Tibial artery (tissue), 4 donors: ENCODE results near the gene SV2B.

Experiments
- DNase-seq, 2 donors: peaks; one replicate each; pipeline ENCODE4 v3.0.0-alpha.2; 2019
- H3K27ac ChIP-seq, 2 donors: fragments of 200-600 bp; sonication (generic) in 1 of 2; 1 replicate in 1 of 2; 2 replicates in 1 of 2; pipeline ENCODE4 v1.5.1; 2018 to 2019; ENCODE audit warnings: mild to moderate bottlenecking in 1 of 2
- H3K27me3 ChIP-seq, 2 donors: fragments of 200-600 bp; sonication (generic) in 1 of 2; one replicate each; pipeline versions ENCODE4 v1.5.1 to v1.6.0; 2016 to 2019
- H3K36me3 ChIP-seq, 3 donors: fragments of 200-600 bp; sonication (generic) in 2 of 3; one replicate each; pipeline ENCODE4 v1.5.1; 2016 to 2019; ENCODE audit warnings: mild to moderate bottlenecking in 2 of 3
- H3K4me1 ChIP-seq, 4 donors: fragments of 200-600 bp; sonication (generic) in 2 of 4; 1 replicate in 3 of 4; 2 replicates in 1 of 4; pipeline ENCODE4 v1.5.1; 2016 to 2019
- H3K4me3 ChIP-seq, 2 donors: fragments of 200-600 bp; sonication (generic) in 1 of 2; 1 replicate in 1 of 2; 2 replicates in 1 of 2; pipeline ENCODE4 v1.5.1; 2018 to 2019; ENCODE audit warnings: mild to moderate bottlenecking in 2 of 2
- H3K9me3 ChIP-seq, 3 donors: fragments of 200-600 bp; sonication (generic) in 1 of 3; one replicate each; pipeline ENCODE4 v1.5.1; 2016 to 2019
- intact Hi-C: fragments of 100-400 bp; cut with DNase I; formaldehyde crosslinking; loops from one replicate; pipeline ENCODE4 v1.15.0; 2023; ENCODE audit warnings: low total_unique reads
- TF ChIP-seq, protein P1 (sequence below), 2 experiments: fragments of 200-600 bp in 1 of 2; fragments of 450-650 bp in 1 of 2; IDR thresholded peaks; one replicate each; pipeline ENCODE4 v1.5.1; 2017 to 2019; ENCODE audit warnings: antibody characterized with exemption in 2 of 2, mild to moderate bottlenecking in 1 of 2, moderate library complexity in 1 of 2

SV2B gene

DNA sequence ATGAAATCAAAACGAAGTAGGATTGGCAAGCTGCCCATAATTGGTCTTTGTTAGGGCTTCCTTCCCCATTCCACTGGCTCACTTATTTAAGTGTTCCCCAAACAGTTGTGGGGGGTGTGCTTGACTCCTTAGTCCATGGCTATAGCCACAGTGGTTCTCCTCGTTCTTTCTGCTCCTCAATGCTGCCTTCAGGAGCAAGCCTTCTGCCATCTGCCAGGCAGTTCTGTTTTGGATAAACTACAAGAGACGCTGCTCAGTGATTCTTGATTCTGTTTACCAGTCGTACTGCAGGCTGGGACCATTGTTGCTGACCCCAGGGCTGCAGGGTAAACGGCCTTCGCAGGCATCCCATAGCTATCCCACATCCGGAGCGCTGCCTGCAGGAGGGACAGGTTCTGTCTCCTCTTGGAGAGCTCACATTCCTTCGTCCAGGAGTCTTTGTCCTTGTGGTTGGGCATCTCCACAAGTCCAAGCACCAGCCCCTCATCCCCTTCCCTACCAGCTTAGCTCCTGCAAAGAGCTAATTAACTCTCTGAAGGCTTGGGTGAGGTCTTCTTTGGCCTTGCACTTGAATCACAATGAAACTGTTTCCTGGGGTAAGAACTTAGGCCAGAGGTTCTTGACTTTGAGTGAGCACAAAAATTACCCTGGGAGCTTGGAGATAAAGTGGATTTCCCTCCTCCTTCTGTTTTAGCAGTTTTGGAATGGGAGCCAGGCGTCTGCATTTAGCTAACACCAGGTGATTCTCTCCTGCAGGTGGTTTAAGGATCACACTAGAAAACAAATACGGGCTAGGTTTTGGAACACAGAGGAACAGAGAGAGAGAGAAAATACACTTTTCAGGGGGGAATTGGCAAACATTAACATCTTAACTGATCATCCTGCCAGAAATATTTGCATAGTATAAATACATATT, 114.9 kb downstream of the SV2B start:
- Histone ChIP-seq H3K4me3 (no peak overlapping the region), H3K4me1 (no peaks in the 10 kb centered on the region), H3K9me3 (no peaks in the 10 kb centered on the region), H3K36me3 (no peaks in the 10 kb centered on the region), H3K27ac (no peak overlapping the region), H3K27me3 (peaks cover 0 to 4% of the 10 kb centered on the region in 2 donors)
- TF ChIP-seq, protein P1, sequence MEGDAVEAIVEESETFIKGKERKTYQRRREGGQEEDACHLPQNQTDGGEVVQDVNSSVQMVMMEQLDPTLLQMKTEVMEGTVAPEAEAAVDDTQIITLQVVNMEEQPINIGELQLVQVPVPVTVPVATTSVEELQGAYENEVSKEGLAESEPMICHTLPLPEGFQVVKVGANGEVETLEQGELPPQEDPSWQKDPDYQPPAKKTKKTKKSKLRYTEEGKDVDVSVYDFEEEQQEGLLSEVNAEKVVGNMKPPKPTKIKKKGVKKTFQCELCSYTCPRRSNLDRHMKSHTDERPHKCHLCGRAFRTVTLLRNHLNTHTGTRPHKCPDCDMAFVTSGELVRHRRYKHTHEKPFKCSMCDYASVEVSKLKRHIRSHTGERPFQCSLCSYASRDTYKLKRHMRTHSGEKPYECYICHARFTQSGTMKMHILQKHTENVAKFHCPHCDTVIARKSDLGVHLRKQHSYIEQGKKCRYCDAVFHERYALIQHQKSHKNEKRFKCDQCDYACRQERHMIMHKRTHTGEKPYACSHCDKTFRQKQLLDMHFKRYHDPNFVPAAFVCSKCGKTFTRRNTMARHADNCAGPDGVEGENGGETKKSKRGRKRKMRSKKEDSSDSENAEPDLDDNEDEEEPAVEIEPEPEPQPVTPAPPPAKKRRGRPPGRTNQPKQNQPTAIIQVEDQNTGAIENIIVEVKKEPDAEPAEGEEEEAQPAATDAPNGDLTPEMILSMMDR (IDR thresholded peaks at IDR 0.05) = no peak
- intact Hi-C loops = no loop called here
- DNase-seq = no peak

DNA sequence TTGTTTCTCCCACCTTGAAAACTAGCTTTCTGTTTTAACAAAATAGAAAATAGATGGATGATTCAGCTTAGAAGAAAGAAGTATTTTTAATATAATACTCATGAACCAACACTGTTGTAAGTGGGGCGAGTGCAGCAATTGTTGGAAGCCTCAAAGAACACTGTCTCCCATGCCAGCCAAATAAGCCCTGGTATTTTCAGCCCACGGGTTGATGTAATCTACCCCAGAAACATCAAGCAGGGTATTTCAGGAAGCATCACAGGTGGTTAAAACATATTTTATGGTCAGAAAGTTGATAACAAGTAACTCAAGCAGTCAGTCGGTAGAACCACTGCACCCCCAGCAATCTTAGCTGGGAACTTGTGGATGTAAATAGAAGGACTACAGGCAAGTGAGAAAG, 115.9 kb downstream of the SV2B start:
- Histone ChIP-seq H3K9me3 (no peaks in the 10 kb centered on the region), H3K4me1 (no peaks in the 10 kb centered on the region), H3K27me3 (peaks cover 0 to under 1% of the 10 kb centered on the region in 2 donors), H3K36me3 (no peaks in the 10 kb centered on the region), H3K4me3 (no peak overlapping the region), H3K27ac (no peak overlapping the region)
- intact Hi-C loops = no loop called here
- DNase-seq = no peak
- TF ChIP-seq, protein P1 (IDR thresholded peaks at IDR 0.05) = no peak

DNA sequence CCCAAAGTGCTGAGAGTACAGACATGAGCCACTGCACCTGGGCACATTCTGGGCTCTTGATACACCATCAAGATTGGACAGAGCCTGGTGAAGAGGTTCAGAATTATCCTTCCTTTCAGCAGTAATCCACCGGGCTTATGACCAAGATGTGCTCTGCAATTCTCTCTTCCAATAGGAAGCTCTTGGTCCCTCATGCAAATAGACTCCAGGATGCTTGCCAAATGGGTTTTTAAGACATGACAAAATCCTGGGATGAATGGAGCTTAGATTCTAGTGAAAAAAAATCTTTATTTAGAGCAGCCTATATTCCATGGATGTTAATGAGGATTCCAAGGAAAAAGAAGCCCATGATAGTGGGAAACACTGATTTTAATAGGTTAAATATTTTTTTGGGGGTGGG, 119.1 kb downstream of the SV2B start:
- H3K27me3 ChIP-seq = peaks cover 0 to 12% of the 10 kb centered on the region in 2 donors
- H3K9me3 ChIP-seq = no peaks in the 10 kb centered on the region
- DNase-seq = no peak
- TF ChIP-seq, protein P1 (IDR thresholded peaks at IDR 0.05) = no peak
- H3K4me1 ChIP-seq = no peaks in the 10 kb centered on the region
- no peak overlapping the region for H3K4me3 ChIP-seq
- H3K27ac ChIP-seq = no peak overlapping the region
- no peaks in the 10 kb centered on the region for H3K36me3 ChIP-seq
- intact Hi-C loops = no loop called here

DNA sequence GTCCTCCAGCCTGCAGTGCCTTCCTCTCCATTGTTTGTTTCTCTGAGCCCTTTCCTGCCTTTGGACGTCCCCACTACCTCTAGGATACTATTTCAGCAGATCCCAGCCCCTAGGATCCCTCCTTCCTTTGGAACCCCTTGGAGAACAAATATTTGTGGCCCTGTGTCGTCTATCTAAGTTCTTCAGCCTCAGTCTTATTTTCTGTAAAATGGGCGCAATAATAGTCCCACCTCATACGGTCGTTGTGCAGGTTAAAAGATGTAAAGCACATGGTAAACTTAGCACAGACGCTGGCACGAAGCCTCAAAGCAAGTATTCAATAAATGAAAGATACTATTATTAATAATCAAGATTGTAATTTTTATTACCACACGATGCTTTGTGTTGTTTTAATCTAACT, 122.0 kb downstream of the SV2B start:
- no peak for DNase-seq
- no peak overlapping the region for H3K27ac ChIP-seq
- TF ChIP-seq, protein P1 (IDR thresholded peaks at IDR 0.05) = no peak
- H3K4me3 ChIP-seq = no peak overlapping the region
- no peaks in the 10 kb centered on the region for H3K36me3 ChIP-seq
- intact Hi-C loops = loop anchor here (10.0 kb wide), 1 partner anchor 107 kb away; no protein-coding TSS in a partner anchor
- no peaks in the 10 kb centered on the region for H3K4me1 ChIP-seq
- peaks cover 0 to 16% of the 10 kb centered on the region in 2 donors for H3K27me3 ChIP-seq
- H3K9me3 ChIP-seq = no peaks in the 10 kb centered on the region

DNA sequence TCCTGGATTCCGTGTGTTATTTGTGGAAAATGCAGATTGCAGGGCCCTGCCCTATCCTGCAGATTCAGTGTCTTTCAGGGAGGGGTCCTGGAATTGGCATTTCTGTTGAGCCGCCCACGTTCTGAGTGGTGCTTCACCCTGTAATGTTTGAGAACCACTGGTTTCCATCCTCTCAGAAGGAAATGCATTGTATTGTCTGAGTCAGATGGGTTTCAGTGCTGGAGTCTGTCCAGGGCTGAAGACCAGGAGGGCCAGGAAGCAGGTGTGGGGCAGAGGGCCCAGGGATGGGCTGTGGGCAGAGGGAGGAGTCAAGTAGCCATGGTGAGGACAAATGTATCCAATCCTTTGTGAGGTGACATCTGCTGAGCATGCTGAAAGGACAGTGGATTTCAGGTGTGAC, 123.8 kb downstream of the SV2B start:
- intact Hi-C loops = loop anchor here (10.0 kb wide), 1 partner anchor 109 kb away; no protein-coding TSS in a partner anchor
- Histone ChIP-seq H3K4me1 (no peaks in the 10 kb centered on the region), H3K27ac (no peak overlapping the region), H3K4me3 (no peak overlapping the region), H3K27me3 (peaks cover 0 to 16% of the 10 kb centered on the region in 2 donors), H3K36me3 (no peaks in the 10 kb centered on the region), H3K9me3 (no peaks in the 10 kb centered on the region)
- TF ChIP-seq, protein P1 (IDR thresholded peaks at IDR 0.05) = no peak
- DNase-seq = no peak
